NCI-H460 (cell line): ENCODE data around the gene FAAH. TPM values are rescaled to one million over a fixed set of nuclear protein-coding genes. Genes with fewer than 3 reads are reported as not detected.

Source experiments
- DNase-seq: peaks from one replicate; pipeline ENCODE4 v3.0.0-alpha.2; 2016; ENCODE audit warnings: low read depth; ENCODE audit errors: extremely low read depth
- total RNA-seq: library from RNA; depleted of rRNA; stranded (reverse); fragments of >200 nt; shearing (Covaris generic); gene quantifications from 2 replicates; pipeline ENCODE4 v1.2.3, GENCODE V29; 2014

Gene FAAH
- total RNA-seq, 1 experiment from 2014 or later, result 0.54 TPM

- no peak for DNase-seq
These were observed 27.6 kb downstream of the FAAH start for GRCh38 chr1:46421739-46422138.

DNA sequence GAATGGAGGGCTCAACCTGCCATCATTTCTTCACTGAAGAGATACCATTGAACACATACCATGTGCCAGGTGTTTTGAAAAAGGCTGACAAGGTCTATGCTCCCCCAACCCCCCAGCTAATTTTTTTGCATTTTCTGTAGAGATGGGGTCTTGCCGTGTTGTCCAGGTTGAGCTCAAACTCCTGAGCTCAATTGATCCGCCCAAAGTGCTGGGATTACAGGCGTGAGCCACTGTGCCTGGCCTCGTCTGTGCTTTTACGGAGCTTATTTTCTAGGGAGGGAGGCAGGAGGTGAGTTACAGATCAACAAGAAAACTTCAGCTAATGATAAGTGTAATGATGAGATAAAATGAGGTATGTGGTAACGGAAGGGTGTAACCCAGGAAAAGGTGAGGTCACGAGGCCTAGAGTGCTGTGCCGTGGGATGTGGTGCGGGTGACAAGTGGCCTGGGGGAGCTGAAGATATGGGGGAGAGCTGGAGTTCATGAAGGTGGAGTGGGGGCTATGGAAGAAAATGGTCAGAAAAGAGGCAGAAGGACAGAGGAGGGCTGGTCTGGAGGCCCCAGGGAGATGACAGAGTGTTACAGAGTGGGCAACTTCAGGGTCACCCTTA, 28.2 kb downstream of the FAAH start:
- no peak for DNase-seq

- DNase-seq, result no peak
These were observed 29.6 kb downstream of the FAAH start for GRCh38 chr1:46423574-46424240.

- DNase-seq, result no peak
These were observed 30.6 kb downstream of the FAAH start for GRCh38 chr1:46424730-46425129.

- DNase-seq, result no peak
These were observed 31.6 kb downstream of the FAAH start for GRCh38 chr1:46425726-46426125.

DNA sequence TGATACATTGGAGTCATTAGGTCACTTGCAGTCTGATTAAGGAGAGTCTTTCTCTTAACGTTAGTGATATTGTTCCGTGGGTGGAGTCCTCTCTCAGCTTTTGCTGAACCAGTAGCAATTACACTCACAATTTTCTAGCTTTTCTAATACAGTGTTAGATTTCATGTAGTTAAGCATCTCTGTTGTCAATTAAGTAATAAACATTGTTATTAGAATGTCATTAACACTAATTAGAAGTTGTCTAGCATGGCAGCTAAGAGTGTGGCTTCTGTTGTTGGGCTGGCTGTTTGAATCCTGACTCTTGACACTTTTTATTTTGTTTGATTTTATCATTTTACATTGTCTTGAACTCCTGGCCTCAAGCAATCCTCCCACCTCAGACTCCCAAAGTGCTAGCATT, 33.4 kb downstream of the FAAH start:
- DNase-seq, result no peak

GRCh38 chr1:46429436-46429835, 35.3 kb downstream of the FAAH start:
- no peak for DNase-seq

DNA sequence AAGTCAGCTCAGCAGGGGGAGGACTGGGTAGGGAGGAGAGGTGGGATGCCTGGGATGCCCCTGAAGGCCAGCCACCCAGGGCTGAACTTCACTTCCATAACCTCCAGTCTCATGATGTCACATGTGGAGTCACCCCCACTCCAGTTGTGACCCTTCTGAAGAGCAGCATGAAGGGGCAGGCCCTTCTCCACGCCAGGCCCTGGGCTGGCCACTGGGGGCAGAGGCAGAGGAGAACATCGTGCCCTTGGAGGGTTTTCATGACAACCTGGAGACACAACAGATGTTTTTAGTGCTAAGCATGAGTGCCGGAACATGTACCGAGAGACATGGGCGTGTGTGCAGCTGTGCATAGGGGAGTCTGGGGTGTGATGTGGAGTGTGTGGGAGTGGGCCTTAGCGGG, 37.6 kb downstream of the FAAH start:
- DNase-seq, result no peak

DNA sequence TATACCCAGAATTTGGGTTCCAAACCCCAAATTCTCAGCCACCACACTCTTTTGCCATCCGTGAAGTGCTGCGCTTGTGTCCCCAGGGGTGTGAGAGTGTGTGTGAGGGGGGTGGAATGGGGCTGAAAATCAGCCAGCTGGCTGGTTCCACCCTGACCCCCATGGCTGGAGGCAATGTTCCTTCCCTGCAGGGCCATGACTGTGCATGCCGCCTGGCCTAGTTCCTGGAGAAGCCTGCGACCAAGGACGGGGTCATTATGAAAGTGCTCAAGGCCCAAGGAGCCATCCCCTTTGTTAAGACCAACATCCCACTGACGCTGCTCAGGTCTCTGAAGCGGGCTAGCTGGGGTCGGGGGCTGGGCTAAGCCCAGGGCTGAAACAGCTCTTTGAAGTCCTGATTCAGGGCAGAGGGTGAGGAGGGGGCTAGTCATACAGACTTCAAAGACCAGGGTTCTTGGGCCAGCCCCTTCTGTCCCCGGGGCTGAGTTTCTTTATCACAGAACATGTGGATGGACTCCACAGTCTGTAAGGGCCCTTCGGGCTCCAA, 38.7 kb downstream of the FAAH start:
- DNase-seq, result no peak

GRCh38 chr1:46434358-46434757, 40.2 kb downstream of the FAAH start:
- no peak for DNase-seq

GRCh38 chr1:46436844-46437243, 42.7 kb downstream of the FAAH start:
- no peak for DNase-seq

- no peak for DNase-seq
These were observed 43.6 kb downstream of the FAAH start for GRCh38 chr1:46437723-46438122.

GRCh38 chr1:46438346-46438745, 44.2 kb downstream of the FAAH start:
- DNase-seq, result no peak

DNA sequence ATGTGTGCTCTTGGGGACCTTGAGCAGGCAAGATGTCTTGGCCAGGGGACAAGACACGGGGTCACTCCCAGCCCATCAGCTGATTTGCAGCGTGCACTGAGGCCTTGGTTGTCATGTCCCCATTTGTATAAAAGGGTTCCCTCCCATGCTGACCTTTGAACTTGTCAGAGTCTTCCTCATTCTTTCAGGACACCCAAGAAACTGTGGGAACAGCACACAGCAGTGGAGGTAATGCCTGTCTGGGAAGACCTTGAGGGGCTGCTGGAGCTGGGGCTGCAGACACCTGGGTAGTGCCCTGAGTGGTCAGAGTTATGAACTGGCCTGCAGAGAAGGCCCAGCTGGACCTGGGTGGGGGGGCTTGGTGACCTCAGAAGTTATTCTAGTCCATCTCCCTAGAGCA, 46.4 kb downstream of the FAAH start:
- no peak for DNase-seq

GRCh38 chr1:46442317-46443161, 48.4 kb downstream of the FAAH start:
- DNase-seq, result peak; percentile 63

GRCh38 chr1:46444466-46444865, 50.3 kb downstream of the FAAH start:
- no peak for DNase-seq

- DNase-seq, result no peak
These were observed 51.7 kb downstream of the FAAH start for GRCh38 chr1:46445773-46446256.

GRCh38 chr1:46446646-46447498, 52.8 kb downstream of the FAAH start:
- peak; percentile 53 for DNase-seq

- no peak for DNase-seq
These were observed 53.5 kb downstream of the FAAH start for GRCh38 chr1:46447499-46448108.
